ENCODE measurements around the gene POLG. TPM values are rescaled to one million over a fixed set of nuclear protein-coding genes. Genes with fewer than 3 reads are reported as not detected.
A peak's percentile ranks its signal among the peaks of the same experiment; 100 is the strongest.

Gene POLG
- total RNA-seq, 1 experiment from 2014 or later: 60.3 TPM

DNA sequence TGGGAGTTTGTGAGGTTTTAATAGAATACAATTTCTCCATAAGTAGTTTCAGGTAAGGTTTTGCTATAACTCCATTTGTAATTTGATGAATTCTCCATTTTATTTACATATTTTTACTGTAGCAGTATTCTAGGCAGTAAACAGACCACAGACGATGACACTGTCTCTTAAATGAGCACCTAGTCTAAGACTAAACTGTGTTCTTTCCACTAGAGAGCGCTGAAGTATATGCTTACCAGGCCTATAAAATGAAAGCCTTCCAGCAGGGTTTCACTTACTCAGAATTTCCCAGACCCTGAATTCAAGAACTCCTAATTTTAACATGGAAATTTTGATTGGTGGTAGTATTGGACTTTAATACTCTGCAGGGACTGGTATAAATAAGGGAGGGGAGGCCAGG is 41.6 kb downstream of the POLG start:
- no peaks in the 10 kb centered on the region for H4K20me1 ChIP-seq (ENCODE audit: control insufficient read depth, insufficient read depth, insufficient read length)
- H3K23me2 ChIP-seq (ENCODE audit: insufficient read length, low read depth, low read length, poor library complexity, severe bottlenecking): no peaks in the 10 kb centered on the region
- Mint-ChIP-seq H3K4me3 (no peak overlapping the region), H3K27ac (no peak overlapping the region), H3K4me1 (no peaks in the 10 kb centered on the region), H3K36me3 (ENCODE audit: insufficient read depth in 1 of 3, low read depth in 3 of 3) (peaks cover 55 to 91% (median 86%) of the 10 kb centered on the region in 3 experiments), H3K9me3 (peaks cover 2 to 14% of the 10 kb centered on the region in 2 experiments; a peak in 3 of 5 replicates), H3K27me3 (ENCODE audit: low read depth) (no peaks in the 10 kb centered on the region)
- TF ChIP-seq, protein P1, sequence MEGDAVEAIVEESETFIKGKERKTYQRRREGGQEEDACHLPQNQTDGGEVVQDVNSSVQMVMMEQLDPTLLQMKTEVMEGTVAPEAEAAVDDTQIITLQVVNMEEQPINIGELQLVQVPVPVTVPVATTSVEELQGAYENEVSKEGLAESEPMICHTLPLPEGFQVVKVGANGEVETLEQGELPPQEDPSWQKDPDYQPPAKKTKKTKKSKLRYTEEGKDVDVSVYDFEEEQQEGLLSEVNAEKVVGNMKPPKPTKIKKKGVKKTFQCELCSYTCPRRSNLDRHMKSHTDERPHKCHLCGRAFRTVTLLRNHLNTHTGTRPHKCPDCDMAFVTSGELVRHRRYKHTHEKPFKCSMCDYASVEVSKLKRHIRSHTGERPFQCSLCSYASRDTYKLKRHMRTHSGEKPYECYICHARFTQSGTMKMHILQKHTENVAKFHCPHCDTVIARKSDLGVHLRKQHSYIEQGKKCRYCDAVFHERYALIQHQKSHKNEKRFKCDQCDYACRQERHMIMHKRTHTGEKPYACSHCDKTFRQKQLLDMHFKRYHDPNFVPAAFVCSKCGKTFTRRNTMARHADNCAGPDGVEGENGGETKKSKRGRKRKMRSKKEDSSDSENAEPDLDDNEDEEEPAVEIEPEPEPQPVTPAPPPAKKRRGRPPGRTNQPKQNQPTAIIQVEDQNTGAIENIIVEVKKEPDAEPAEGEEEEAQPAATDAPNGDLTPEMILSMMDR (conservative IDR thresholded peaks at IDR 0.05): peak; percentile 28; the same call in 1 of the 3 replicates
- no peak overlapping the region for H3K27ac ChIP-seq (ENCODE audit: insufficient read length, low read depth, low read length)
- H3K79me2 ChIP-seq (ENCODE audit: insufficient read depth, low read length): no peaks in the 10 kb centered on the region
- H3K18ac ChIP-seq (ENCODE audit: insufficient read length, low read depth, low read length): no peak overlapping the region
- no peak overlapping the region for H2BK12ac ChIP-seq (ENCODE audit: insufficient read length, low read depth, low read length)
- no peak overlapping the region for H3K23ac ChIP-seq (ENCODE audit: insufficient read length, low read depth, low read length)
- DNase-seq: no peak
- H3K4me2 ChIP-seq (ENCODE audit: insufficient read depth, insufficient read length, low read length): no peak overlapping the region
- H4K5ac ChIP-seq (ENCODE audit: insufficient read length, low read depth, low read length): no peak overlapping the region
- no peaks in the 10 kb centered on the region for H3K27me3 ChIP-seq (ENCODE audit: insufficient read depth, low read length)
- H3K14ac ChIP-seq (ENCODE audit: insufficient read depth, low read length): no peak overlapping the region
- no peak overlapping the region for H2AFZ ChIP-seq (ENCODE audit: low read length)
- H2AK5ac ChIP-seq (ENCODE audit: insufficient read length, low read length): no peak overlapping the region
- H3K4me1 ChIP-seq (ENCODE audit: insufficient read depth, low read length): no peaks in the 10 kb centered on the region
- no peak overlapping the region for H3K4ac ChIP-seq (ENCODE audit: low read depth, low read length)
- H3K56ac ChIP-seq (ENCODE audit: insufficient read length, low read depth, low read length): no peak overlapping the region
- no peak overlapping the region for H4K8ac ChIP-seq (replicated peaks; ENCODE audit: insufficient read length, low read depth, low read length)
- H2BK15ac ChIP-seq (ENCODE audit: low read depth, low read length): no peak overlapping the region
- no CpG with 5 or more reads among the region's 2 CpGs for WGBS (ENCODE audit: extremely low coverage, insufficient read length, low lambda C conversion rate)
- H3K9ac ChIP-seq (ENCODE audit: extremely low read depth, insufficient read length, low read length): no peak overlapping the region
- H3T11ph ChIP-seq (ENCODE audit: low read length): no peak overlapping the region
- H4K91ac ChIP-seq (ENCODE audit: insufficient read length, low read depth, low read length): no peak overlapping the region
- no peak overlapping the region for H2BK5ac ChIP-seq (ENCODE audit: insufficient read length, low read length)
- H3K9me3 ChIP-seq (ENCODE audit: control insufficient read depth, low read depth, low read length): no peaks in the 10 kb centered on the region
- H2BK20ac ChIP-seq (ENCODE audit: low read depth, low read length, poor library complexity, severe bottlenecking): no peak overlapping the region
- no peaks in the 10 kb centered on the region for H3K79me1 ChIP-seq (ENCODE audit: insufficient read depth, low read depth, low read length, poor library complexity, severe bottlenecking)
- no peak overlapping the region for H2BK120ac ChIP-seq (ENCODE audit: low read depth, low read length, poor library complexity, severe bottlenecking)
